ENCODE results near the gene KPNA1.

Gene KPNA1

DNA sequence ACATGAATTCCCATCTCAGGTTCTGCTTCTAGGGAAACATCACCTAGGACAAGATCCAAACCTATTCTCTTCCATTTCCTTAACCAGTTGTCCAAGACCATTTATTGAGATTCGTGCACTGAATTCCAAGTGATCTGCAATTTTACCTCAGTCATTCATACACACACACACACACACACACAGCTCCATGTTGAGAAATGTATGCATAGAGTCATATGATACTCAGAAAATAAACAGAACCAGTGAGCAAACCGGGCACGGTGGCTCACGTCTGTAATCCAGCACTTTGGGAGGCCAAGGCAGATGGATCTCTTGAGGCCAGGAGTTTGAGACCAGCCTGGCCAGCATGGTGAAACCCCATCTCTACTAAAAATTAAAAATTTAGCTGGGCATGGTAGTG is 6.1 kb upstream of the KPNA1 start:
- no peak overlapping the region for H3K4me3 ChIP-seq (ENCODE audit: low read depth, low read length)
- TF ChIP-seq, protein P1, sequence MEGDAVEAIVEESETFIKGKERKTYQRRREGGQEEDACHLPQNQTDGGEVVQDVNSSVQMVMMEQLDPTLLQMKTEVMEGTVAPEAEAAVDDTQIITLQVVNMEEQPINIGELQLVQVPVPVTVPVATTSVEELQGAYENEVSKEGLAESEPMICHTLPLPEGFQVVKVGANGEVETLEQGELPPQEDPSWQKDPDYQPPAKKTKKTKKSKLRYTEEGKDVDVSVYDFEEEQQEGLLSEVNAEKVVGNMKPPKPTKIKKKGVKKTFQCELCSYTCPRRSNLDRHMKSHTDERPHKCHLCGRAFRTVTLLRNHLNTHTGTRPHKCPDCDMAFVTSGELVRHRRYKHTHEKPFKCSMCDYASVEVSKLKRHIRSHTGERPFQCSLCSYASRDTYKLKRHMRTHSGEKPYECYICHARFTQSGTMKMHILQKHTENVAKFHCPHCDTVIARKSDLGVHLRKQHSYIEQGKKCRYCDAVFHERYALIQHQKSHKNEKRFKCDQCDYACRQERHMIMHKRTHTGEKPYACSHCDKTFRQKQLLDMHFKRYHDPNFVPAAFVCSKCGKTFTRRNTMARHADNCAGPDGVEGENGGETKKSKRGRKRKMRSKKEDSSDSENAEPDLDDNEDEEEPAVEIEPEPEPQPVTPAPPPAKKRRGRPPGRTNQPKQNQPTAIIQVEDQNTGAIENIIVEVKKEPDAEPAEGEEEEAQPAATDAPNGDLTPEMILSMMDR (IDR thresholded peaks at IDR 0.05; ENCODE audit: borderline replicate concordance, insufficient read depth, low read depth, low read length): no peak

DNA sequence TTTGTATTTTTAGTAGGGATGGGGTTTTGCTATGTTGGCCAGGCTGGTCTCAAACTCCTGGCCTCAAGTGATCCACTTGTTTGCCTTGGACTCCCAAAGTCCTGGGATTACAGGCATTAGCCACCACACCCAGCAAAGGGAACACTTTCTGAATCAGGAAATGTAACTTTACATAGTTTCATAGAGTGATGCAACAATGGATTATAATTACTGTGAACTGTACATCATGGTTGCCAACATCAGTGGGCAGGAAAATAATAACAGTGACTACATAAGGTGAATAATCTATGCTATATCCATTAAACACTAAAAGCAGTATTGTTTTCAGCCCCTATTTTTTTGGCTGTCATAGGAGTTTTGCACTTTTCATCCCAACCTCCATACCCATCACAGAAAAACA is 5.0 kb upstream of the KPNA1 start:
- TF ChIP-seq, protein P1 (IDR thresholded peaks at IDR 0.05; ENCODE audit: borderline replicate concordance, insufficient read depth, low read depth, low read length): no peak

DNA sequence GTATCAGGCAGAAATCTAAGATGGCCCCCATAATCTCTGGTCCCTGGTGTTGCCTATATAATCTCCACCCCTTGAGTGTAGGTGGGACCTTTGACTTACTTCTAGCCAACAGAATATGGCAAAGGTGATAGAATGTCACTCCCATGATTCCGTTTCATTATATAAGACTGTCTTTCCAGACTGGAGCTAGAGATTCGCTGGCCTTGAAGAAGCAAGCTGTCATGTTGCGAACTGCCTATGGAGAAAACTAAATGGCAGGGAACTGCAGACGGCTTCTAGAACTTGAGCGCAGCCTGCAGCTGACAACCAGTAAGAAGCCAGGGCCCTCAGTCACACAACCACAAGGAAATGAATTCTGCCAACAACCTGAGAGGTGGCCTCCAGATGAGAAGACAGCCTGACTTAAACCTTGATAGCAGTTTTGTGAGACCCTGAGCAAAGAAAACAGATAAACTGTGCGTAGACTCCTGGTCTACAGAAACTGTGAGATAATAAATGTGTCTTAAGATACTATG is 2.2 kb upstream of the KPNA1 start:
- H3K4me3 ChIP-seq (ENCODE audit: low read depth, low read length): no peak overlapping the region
- TF ChIP-seq, protein P1 (IDR thresholded peaks at IDR 0.05; ENCODE audit: borderline replicate concordance, insufficient read depth, low read depth, low read length): no peak

More for the DNA sequence above, 5.0 kb upstream of the KPNA1 start:
- H3K4me3 ChIP-seq (ENCODE audit: low read depth, low read length): no peak overlapping the region

DNA sequence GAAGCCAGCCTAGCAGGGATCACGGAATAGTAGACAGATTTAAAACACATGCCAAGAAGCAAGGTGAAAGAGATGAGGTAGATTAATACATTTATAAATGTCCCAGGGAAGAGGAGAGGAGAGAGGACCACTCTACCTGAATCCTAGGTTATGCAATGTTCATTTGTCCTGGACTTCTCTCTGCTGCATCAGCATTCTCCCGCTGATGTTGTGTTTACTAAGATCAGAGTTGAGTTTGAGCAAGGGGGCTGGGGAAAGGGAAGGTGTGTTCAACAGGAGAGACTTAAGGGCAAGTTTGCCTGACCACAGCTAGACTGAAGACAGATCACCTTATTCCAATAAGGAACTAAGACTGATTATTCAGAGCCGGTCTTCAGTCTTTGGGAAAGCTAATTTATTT is 1.1 kb upstream of the KPNA1 start:
- TF ChIP-seq, protein P1 (IDR thresholded peaks at IDR 0.05; ENCODE audit: borderline replicate concordance, insufficient read depth, low read depth, low read length): no peak
- H3K4me3 ChIP-seq (ENCODE audit: low read depth, low read length): no peak overlapping the region

DNA sequence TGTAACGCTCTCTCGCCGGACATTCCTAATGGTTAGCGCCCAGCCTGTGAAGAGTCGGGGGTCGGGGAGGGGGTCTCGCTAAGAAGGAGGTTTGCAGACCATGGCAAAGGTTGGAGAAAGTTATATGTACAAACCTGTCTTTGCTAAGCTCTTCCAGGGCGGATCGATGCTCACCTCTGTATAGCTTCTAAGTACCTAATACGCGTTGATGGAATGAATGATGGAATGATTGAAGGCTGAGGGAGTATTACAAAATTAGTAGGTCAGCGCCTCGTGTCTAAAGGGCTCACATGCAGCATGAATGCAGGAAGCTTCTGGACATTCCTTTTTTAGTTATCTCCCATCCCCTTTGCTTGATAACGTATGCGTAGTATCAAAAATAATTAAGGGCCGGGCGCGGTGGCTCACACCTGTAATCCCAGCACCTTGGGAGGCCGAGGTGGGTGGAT is 305 bp upstream of the KPNA1 start:
- peak overlapping the region; percentile 95 for H3K4me3 ChIP-seq (ENCODE audit: low read depth, low read length)
- TF ChIP-seq, protein P1 (IDR thresholded peaks at IDR 0.05; ENCODE audit: borderline replicate concordance, insufficient read depth, low read depth, low read length): no peak

DNA sequence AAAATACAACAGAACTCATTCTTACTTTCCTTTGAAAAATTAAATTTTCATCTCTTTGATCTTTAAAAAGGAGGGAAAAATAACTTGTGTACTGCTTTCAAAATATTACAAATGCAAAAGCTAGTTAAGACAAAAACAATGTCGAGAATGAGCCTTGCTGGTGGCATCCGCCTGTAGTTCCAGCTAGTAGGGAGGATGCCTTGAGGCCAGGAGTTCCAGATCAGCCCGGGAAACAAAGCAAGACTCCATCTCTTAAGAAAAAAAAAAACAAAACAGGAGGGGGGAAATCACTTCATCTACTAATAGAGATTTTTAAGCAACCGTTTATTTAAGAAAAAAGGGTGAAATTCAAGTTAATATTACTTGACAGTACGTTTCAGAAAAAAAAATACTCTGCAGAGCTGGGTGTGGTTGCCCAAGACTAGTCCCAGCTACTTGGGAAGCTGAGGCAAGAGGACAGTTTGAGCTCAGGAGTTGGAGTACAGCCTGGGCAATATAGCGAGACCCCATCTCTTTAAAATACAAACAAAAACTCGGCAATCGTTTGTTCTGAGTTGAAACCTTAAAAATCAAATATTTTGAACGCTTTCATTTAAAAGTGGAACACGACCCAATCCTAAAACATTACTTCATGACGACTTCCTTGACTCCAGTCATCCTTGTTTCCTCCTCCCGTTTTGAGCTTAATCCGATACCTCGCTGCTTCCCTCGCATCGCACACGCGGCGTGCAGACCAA is 1.2 kb downstream of the KPNA1 start:
- TF ChIP-seq, protein P1 (IDR thresholded peaks at IDR 0.05; ENCODE audit: borderline replicate concordance, insufficient read depth, low read depth, low read length): no peak
- peak overlapping the region; percentile 95 for H3K4me3 ChIP-seq (ENCODE audit: low read depth, low read length)

DNA sequence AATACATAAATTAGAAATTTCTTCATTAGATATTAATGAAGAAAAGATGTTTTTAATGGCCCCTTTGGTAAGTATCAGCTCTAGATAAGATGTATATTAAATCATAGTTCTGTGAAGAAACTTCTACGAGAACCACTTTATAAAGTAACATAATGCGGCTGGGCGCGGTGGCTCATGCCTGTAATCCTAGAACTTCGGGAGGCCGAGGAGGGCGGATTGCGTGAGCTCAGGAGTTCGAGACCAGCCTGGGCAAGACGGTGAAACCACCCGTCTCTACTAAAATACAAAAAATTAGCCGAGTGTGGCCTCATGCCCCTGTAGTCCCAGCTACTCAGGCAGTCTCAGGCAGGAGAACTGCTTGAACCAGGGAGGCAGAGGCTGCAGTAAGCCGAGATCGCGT is 2.5 kb downstream of the KPNA1 start:
- H3K4me3 ChIP-seq (ENCODE audit: low read depth, low read length): no peak overlapping the region
- TF ChIP-seq, protein P1 (IDR thresholded peaks at IDR 0.05; ENCODE audit: borderline replicate concordance, insufficient read depth, low read depth, low read length): no peak

All from GM12875 (cell line).